OCI-LY3 (cell line): Measurements from ENCODE around the gene GJD2.

Experiments
- H2AFZ ChIP-seq: fragments of 200-600, 300-600 bp; shearing (Covaris generic); 2 replicates; pipeline ENCODE4 v1.6.0; 2014; ENCODE audit warnings: antibody characterized with exemption, low read depth, low read length
- H3K27ac ChIP-seq: fragments of 200-600, 300-600 bp; sonication (generic); 2 replicates; pipeline ENCODE4 v1.5.1; 2014; ENCODE audit warnings: mild to moderate bottlenecking, low read length, moderate library complexity, mixed read lengths
- H3K27me3 ChIP-seq: fragments of 200-600, 300-600 bp; sonication (generic); 2 replicates; pipeline ENCODE4 v1.6.1; 2014; ENCODE audit warnings: low read depth, low read length, mixed read lengths
- H3K36me3 ChIP-seq: fragments of 200-600, 300-600 bp; sonication (generic); replicated peaks from 2 replicates; pipeline ENCODE3; 2014; ENCODE audit warnings: low read depth, low read length, mixed read lengths
- H3K4me1 ChIP-seq: fragments of 300-600, 200-600 bp; sonication (generic); 2 replicates; pipeline ENCODE4 v1.6.1; 2014; ENCODE audit warnings: low read length, mixed read lengths
- H3K4me2 ChIP-seq: fragments of 200-600, 300-600 bp; sonication (generic); 2 replicates; pipeline ENCODE4 v1.6.1; 2014; ENCODE audit warnings: low read length, mixed read lengths
- H3K4me3 ChIP-seq: fragments of 300-600, 200-600 bp; sonication (generic); 2 replicates; pipeline ENCODE4 v1.5.1; 2014; ENCODE audit warnings: antibody characterized with exemption, mild to moderate bottlenecking, low read length, moderate library complexity
- H3K79me2 ChIP-seq: fragments of 300-600, 200-600 bp; shearing (Covaris generic); 2 replicates; pipeline ENCODE4 v1.6.1; 2014; ENCODE audit warnings: mild to moderate bottlenecking, low read length, mixed read lengths
- H3K9ac ChIP-seq: fragments of 300-600, 200-600 bp; shearing (Covaris generic); 2 replicates; pipeline ENCODE4 v1.6.0; 2014; ENCODE audit warnings: mild to moderate bottlenecking, low read length, moderate library complexity
- H3K9me3 ChIP-seq: fragments of 200-600, 300-600 bp; shearing (Covaris generic); 2 replicates; pipeline ENCODE4 v1.6.1; 2014; ENCODE audit warnings: low read length, mixed read lengths; ENCODE audit not compliant: insufficient read depth
- H4K20me1 ChIP-seq: fragments of 200-600, 300-600 bp; sonication (generic); 2 replicates; pipeline ENCODE4 v1.6.1; 2016; ENCODE audit warnings: low read length, mixed read lengths; ENCODE audit not compliant: insufficient read depth
- CTCF ChIP-seq: fragments of 200-600, 300-600 bp; sonication (generic); IDR thresholded peaks from 2 replicates; pipeline ENCODE4 v1.5.1; 2014; ENCODE audit warnings: antibody characterized with exemption, low read length, low read depth
- EZH2phosphoT487 ChIP-seq: fragments of 200-600 bp; shearing (Covaris generic); IDR thresholded peaks from 2 replicates; pipeline ENCODE4 v1.6.1; 2018; ENCODE audit warnings: antibody characterized with exemption, mixed run types, low read depth

GJD2 gene

GRCh38 chr15:34773917-34774316 lies 19.1 kb upstream of the GJD2 start:
- H3K27me3 ChIP-seq = peaks cover 39% of the 10 kb centered on the region; the same call in 1 of the 2 replicates
- H3K27ac ChIP-seq = no peak overlapping the region
- TF ChIP-seq EZH2phosphoT487 (no peak), CTCF (no peak)
- H3K9me3 ChIP-seq = no peaks in the 10 kb centered on the region
- H4K20me1 ChIP-seq = no peaks in the 10 kb centered on the region
- no peaks in the 10 kb centered on the region for H3K4me1 ChIP-seq
- no peaks in the 10 kb centered on the region for H3K36me3 ChIP-seq
- H2AFZ ChIP-seq = no peak overlapping the region
- H3K79me2 ChIP-seq = no peaks in the 10 kb centered on the region
- H3K4me3 ChIP-seq = no peak overlapping the region
- H3K4me2 ChIP-seq = no peak overlapping the region
- H3K9ac ChIP-seq = no peak overlapping the region

GRCh38 chr15:34773013-34773412 lies 18.2 kb upstream of the GJD2 start:
- Histone ChIP-seq H3K9ac (no peak overlapping the region), H3K4me1 (no peaks in the 10 kb centered on the region), H3K9me3 (no peaks in the 10 kb centered on the region), H3K27ac (no peak overlapping the region), H2AFZ (no peak overlapping the region), H4K20me1 (no peaks in the 10 kb centered on the region), H3K79me2 (no peaks in the 10 kb centered on the region), H3K4me2 (no peak overlapping the region), H3K4me3 (no peak overlapping the region), H3K27me3 (peaks cover 39% of the 10 kb centered on the region; the same call in 1 of the 2 replicates), H3K36me3 (no peaks in the 10 kb centered on the region)
- no peak for TF ChIP-seq CTCF
- no peak for TF ChIP-seq EZH2phosphoT487

GRCh38 chr15:34772312-34772711 lies 17.5 kb upstream of the GJD2 start:
- TF ChIP-seq EZH2phosphoT487 (no peak), CTCF (no peak)
- H3K79me2 ChIP-seq = no peaks in the 10 kb centered on the region
- H3K4me3 ChIP-seq = no peak overlapping the region
- H3K9ac ChIP-seq = no peak overlapping the region
- H2AFZ ChIP-seq = no peak overlapping the region
- no peaks in the 10 kb centered on the region for H3K9me3 ChIP-seq
- H3K36me3 ChIP-seq = no peaks in the 10 kb centered on the region
- H3K4me1 ChIP-seq = no peaks in the 10 kb centered on the region
- H3K27me3 ChIP-seq = peaks cover 39% of the 10 kb centered on the region; the same call in 1 of the 2 replicates
- no peaks in the 10 kb centered on the region for H4K20me1 ChIP-seq
- no peak overlapping the region for H3K4me2 ChIP-seq
- no peak overlapping the region for H3K27ac ChIP-seq

- Histone ChIP-seq H4K20me1 (no peaks in the 10 kb centered on the region), H3K4me1 (no peaks in the 10 kb centered on the region), H3K9ac (no peak overlapping the region), H3K9me3 (no peaks in the 10 kb centered on the region), H3K79me2 (no peaks in the 10 kb centered on the region), H3K4me3 (no peak overlapping the region), H3K27me3 (peaks cover 33% of the 10 kb centered on the region; the same call in 1 of the 2 replicates), H3K36me3 (no peaks in the 10 kb centered on the region), H3K27ac (no peak overlapping the region), H2AFZ (no peak overlapping the region), H3K4me2 (no peak overlapping the region)
- TF ChIP-seq CTCF = no peak
- no peak for TF ChIP-seq EZH2phosphoT487
These were observed 14.9 kb upstream of the GJD2 start for GRCh38 chr15:34769711-34770110.
